Measurements from ENCODE around the gene PIM1. TPM values are rescaled to one million over a fixed set of nuclear protein-coding genes. Genes with fewer than 3 reads are reported as not detected.

Gene PIM1
- total RNA-seq, 1 experiment from 2014 or later: 47.5 TPM

DNA sequence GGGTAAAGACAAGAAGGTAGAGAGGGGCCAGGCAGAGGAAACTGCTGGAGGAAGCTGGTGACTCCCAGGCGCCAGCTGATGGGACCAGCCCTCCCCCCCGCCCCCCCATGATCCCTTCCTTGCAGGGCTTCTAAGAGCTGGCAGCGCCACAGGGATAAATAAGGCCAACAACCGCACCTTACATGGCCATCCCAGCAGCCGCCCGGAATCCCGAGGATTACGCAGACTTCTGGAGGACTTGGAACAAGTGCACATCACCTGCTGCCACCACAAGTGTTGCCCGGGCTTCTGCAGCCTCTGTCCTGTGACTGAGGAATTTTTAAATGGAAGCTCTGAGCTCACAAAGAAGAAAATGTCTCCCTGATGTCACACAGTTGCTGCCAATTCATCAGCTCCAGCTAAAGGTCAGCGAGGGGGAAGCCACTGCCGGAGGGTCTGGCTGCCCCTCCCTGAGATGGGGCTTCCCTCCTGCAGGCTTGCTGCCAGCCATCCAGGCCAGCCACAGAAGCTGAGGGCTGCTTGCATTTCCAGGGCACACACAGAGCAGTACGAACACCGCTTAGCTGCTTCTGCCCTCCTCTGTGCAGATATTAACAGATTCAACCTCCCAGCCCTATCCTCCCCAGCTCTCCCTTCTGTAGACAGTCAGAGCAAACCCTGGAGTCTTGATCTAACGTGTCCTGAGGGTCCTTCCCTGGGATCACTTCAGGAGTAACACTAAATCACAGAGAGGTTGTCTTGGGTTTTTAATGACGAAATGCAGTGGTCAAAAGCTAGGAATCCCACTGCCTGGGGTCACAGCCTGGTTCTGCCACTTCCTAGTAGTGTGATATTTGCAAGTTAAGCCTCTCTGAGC, 38.6 kb upstream of the PIM1 start:
- H3K9me3 ChIP-seq (ENCODE audit: control insufficient read depth, low read depth, low read length): no peaks in the 10 kb centered on the region
- H3K9ac ChIP-seq (ENCODE audit: extremely low read depth, insufficient read length, low read length): no peak overlapping the region
- no peak overlapping the region for H3K14ac ChIP-seq (ENCODE audit: insufficient read depth, low read length)
- no peak overlapping the region for H2BK12ac ChIP-seq (ENCODE audit: insufficient read length, low read depth, low read length)
- WGBS (ENCODE audit: extremely low coverage, insufficient read length, low lambda C conversion rate): no CpG with 5 or more reads among the region's 15 CpGs
- H3K4ac ChIP-seq (ENCODE audit: low read depth, low read length): no peak overlapping the region
- no peak for DNase-seq
- peaks cover 9% of the 10 kb centered on the region; the same call in 1 of the 2 replicates for H3K4me1 ChIP-seq (ENCODE audit: insufficient read depth, low read length)
- no peak overlapping the region for H4K91ac ChIP-seq (ENCODE audit: insufficient read length, low read depth, low read length)
- no peak overlapping the region for H2BK5ac ChIP-seq (ENCODE audit: insufficient read length, low read length)
- Mint-ChIP-seq H3K36me3 (ENCODE audit: insufficient read depth in 1 of 3, low read depth in 3 of 3) (peaks cover 16 to 23% (median 20%) of the 10 kb centered on the region in 3 experiments), H3K9me3 (no peaks in the 10 kb centered on the region), H3K27me3 (ENCODE audit: low read depth) (no peaks in the 10 kb centered on the region), H3K27ac (peak overlapping the region; percentile 39 to 94 (median 86)), H3K4me3 (peak overlapping the region in 1 of 2 experiments; percentile 57; a peak in 1 of 5 replicates), H3K4me1 (peaks cover 64 to 79% of the 10 kb centered on the region in 2 experiments)
- H2BK15ac ChIP-seq (ENCODE audit: low read depth, low read length): no peak overlapping the region
- H4K20me1 ChIP-seq (ENCODE audit: control insufficient read depth, insufficient read depth, insufficient read length): no peaks in the 10 kb centered on the region
- no peak overlapping the region for H2BK20ac ChIP-seq (ENCODE audit: low read depth, low read length, poor library complexity, severe bottlenecking)
- no peak overlapping the region for H3K23ac ChIP-seq (ENCODE audit: insufficient read length, low read depth, low read length)
- H3K56ac ChIP-seq (ENCODE audit: insufficient read length, low read depth, low read length): no peak overlapping the region
- H2AK5ac ChIP-seq (ENCODE audit: insufficient read length, low read length): no peak overlapping the region
- no peak overlapping the region for H3T11ph ChIP-seq (ENCODE audit: low read length)
- no peak overlapping the region for H4K8ac ChIP-seq (replicated peaks; ENCODE audit: insufficient read length, low read depth, low read length)
- H3K23me2 ChIP-seq (ENCODE audit: insufficient read length, low read depth, low read length, poor library complexity, severe bottlenecking): peaks cover 8% of the 10 kb centered on the region
- H2BK120ac ChIP-seq (ENCODE audit: low read depth, low read length, poor library complexity, severe bottlenecking): no peak overlapping the region
- H3K27ac ChIP-seq (ENCODE audit: insufficient read length, low read depth, low read length): no peak overlapping the region
- H3K79me2 ChIP-seq (ENCODE audit: insufficient read depth, low read length): peaks cover 22% of the 10 kb centered on the region; the same call in 1 of the 2 replicates
- H3K79me1 ChIP-seq (ENCODE audit: insufficient read depth, low read depth, low read length, poor library complexity, severe bottlenecking): no peaks in the 10 kb centered on the region
- no peak overlapping the region for H4K5ac ChIP-seq (ENCODE audit: insufficient read length, low read depth, low read length)
- TF ChIP-seq, protein P1, sequence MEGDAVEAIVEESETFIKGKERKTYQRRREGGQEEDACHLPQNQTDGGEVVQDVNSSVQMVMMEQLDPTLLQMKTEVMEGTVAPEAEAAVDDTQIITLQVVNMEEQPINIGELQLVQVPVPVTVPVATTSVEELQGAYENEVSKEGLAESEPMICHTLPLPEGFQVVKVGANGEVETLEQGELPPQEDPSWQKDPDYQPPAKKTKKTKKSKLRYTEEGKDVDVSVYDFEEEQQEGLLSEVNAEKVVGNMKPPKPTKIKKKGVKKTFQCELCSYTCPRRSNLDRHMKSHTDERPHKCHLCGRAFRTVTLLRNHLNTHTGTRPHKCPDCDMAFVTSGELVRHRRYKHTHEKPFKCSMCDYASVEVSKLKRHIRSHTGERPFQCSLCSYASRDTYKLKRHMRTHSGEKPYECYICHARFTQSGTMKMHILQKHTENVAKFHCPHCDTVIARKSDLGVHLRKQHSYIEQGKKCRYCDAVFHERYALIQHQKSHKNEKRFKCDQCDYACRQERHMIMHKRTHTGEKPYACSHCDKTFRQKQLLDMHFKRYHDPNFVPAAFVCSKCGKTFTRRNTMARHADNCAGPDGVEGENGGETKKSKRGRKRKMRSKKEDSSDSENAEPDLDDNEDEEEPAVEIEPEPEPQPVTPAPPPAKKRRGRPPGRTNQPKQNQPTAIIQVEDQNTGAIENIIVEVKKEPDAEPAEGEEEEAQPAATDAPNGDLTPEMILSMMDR (conservative IDR thresholded peaks at IDR 0.05): no peak
- no peaks in the 10 kb centered on the region for H3K27me3 ChIP-seq (ENCODE audit: insufficient read depth, low read length)
- H3K4me2 ChIP-seq (ENCODE audit: insufficient read depth, insufficient read length, low read length): no peak overlapping the region
- H2AFZ ChIP-seq (ENCODE audit: low read length): no peak overlapping the region
- no peak overlapping the region for H3K18ac ChIP-seq (ENCODE audit: insufficient read length, low read depth, low read length)
